CD4-positive, alpha-beta T cell treated with Interleukin-6 for 4 hours (primary cell): ENCODE measurements around the gene CLECL1.

Experiments used
- DNase-seq: peaks from one replicate; pipeline ENCODE4 v3.0.0-alpha.2; 2020; ENCODE audit warnings: mixed read lengths

CLECL1 gene

DNA sequence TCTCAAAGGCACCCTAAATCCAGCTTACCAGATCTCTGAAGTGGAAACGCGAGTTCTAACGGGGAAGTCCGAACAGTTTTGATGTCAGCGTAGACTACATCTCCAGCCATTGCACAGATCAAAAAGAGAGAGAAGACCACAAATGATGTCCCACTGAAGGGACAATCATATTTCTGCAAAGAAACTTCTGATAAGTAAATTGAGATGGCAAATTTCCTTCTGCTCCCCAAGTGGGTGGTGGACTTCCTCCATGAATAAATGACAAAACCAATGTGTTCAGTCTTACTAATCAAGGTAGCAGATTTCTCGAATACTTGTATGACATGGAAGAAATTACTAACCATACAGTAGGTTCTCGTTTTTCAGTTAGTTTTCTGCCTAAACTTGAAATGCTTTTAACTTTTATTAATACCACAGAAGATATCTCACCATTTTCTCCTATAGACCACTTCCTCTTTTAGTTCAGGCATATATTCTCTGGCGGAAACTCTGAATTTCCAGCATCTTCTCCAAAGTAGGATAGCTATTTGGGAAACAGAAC is at the start of gene CLECL1:
TSS of gene CLECL1 (minus strand) at position 177 of the 541 bp plus-strand sequence.
- DNase-seq = no peak

DNA sequence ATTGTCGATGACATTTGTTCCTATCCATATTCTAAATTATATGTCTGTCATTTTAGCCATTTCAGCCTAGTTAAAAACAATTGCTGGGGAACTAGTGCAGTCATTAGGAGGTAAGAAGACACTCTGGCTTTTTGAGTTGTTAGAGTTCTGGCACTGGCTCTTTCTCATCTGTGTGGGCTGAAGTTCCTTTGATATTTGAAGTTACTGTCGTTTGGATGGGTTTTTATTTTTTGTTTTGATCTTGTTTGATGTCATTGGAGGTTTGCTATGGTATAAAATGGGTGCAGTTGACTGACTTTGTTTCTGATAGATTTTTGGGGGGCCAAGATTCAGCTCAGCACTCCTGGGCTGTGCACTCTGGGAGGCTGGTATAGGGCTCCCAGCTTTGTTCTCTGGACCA is 48.5 kb upstream of the CLECL1 start:
- no peak for DNase-seq

DNA sequence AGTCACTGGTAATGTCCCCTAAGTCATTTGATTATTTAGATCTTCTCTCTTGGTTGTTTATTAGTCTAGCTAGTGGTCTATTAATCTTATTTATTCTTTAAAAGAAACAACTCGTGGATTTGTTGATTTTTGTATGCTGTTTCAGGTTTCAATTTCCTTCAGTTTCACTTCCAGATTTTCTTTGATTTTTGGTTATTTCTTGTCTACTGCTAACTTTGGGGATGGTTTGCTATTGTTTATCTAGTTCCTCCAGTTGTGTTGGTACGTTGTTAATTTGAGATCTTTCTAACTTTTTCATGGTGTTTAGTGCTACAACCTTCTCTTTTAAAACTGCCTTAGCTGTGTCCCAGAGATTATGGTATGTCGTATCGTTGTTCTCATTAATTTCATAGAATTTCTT is 46.3 kb upstream of the CLECL1 start:
- DNase-seq = no peak

GRCh38 chr12:9776781-9777180 is 43.9 kb upstream of the CLECL1 start:
- DNase-seq = peak; percentile 15

DNA sequence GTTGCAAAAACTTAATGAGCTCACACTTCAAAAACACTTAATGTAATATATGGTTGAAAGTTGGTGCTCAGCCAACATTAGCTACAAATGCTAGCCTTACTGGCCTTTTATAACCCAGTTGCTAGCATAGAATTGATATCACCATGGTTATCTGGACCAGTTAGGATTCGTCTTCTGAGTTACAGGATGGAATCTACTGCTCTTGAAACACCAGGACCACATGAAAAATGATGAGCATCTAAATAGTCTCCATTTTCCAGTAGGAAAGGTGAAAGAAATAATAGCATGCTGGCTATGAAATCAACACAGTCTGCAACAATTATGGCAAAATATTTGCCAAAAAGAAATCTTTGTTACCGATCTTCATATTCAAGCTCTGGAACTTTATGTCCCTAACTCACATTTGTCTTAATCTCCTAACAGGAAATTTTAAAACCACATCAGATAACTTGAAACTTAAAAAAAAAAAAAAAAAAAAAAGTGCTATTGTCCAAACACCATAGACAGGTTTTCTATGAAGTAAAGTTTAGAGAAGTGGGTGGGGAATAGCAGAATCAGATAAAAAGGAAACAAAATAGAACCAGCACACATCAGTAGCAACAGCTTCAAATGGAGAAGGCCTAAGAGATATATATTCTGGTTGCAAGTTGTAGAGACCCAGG is 40.5 kb upstream of the CLECL1 start:
- no peak for DNase-seq

DNA sequence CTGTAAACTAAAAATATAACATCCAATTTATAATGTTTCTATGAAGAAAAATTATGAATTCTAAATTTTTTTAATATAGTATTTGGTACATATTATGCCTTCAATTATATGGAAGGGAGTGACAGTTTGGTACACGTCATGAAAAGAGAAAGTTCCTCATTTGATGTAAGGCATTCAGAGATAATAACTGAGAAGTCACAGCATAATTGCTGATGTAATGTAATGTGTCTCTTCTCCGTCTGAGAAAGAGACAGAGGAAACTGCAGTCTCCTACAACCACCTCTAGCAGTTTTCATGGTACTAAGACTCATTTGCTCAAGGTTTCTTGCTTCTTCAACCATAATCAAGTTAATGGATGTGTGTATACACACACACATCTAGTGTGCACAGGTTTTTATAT is 30.1 kb upstream of the CLECL1 start:
- no peak for DNase-seq

GRCh38 chr12:9762369-9762768 is 29.5 kb upstream of the CLECL1 start:
- no peak for DNase-seq

DNA sequence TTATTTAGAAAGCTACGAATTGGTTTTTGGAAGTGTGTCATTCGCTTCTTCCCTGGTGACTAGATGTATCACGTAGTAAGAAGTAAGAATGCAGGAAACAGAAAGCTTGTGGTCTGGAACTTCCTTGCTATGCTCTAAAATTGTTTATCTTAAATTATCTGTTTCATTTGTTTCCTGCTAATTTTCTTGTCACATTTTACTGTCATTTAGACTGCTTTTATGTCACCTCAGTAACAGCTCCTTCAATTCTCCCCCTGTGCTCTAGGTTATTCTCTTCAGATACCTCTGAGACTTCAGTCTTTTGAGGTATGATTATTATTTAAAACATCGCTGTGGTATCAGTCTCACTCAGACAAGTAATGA is 28.5 kb upstream of the CLECL1 start:
- peak; percentile 28 for DNase-seq

DNA sequence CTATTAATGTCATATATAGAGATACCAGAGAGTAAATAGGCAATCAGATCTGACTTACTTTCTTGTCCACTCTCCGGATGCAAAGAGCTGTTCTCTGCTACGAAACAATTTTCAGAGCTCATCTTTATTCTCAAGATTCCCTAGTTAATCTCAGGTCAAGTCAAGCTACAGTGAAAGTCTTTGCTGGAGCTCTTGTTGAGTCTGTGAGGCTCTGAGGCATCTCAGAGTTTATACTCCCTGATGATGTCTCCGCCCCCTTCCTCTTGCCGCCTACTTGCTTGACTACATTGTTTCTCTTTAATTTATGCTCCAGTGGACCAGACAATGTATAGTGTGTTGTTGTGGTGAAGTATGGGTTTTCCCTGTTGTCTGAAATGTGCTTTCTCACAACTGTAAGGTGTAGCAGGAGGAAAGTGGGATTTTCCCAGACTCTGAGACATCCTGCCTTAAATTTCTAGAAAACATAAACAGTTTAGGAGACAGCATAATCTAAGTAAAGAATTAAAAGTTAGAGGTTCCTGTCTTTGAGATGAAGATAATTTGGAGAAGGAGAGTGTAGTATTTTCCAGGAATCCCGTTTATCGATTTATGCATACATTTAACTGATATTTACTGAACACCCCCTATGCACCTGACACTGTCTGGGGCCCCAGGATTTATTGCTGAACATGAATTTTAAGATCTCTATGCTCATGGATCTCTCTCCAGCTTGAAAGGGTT is 28.0 kb upstream of the CLECL1 start, which contains the start of gene CD69:
TSS of gene CD69 (minus strand) at position 203 of the 720 bp plus-strand sequence. CDS start at position 122, 81 bp downstream.
- DNase-seq = peak; percentile 81

DNA sequence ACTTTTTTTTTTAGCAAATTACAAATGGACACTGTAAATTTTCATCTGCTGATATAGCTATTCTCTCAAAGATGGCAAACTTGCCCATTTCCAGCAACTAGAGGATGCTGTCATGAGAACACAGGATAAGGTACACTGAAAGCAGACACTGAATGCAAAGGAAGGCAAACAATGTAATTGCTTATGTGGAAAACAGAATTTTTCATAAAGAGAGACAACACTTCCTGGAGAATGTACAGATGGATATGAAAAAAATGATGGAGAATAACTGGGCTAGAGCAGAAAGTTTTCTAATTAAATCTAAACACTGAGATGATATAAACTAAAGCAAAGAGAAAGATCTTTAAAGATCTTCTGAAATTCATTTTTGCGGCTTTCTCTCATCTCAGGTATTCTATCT is 27.2 kb upstream of the CLECL1 start:
- no peak for DNase-seq

DNA sequence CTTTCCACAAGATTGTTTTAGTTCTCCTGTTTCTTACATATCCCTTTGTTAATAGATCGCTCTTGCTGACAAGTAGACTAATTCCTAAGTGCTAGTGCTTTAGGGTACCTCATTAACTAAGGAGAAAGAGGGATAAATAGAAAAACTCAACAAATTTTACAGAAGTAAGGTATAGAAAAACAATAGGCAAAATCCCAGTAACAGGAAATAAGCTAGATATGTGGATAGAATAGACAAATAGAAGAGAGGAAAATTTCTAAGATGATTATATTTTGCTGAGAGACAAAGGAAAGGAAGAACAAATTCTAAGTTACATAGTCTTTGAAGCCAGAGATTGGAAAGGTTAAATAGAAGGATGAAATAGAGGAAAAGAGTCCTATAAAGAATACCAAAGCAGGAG is 26.8 kb upstream of the CLECL1 start:
- no peak for DNase-seq

- DNase-seq = no peak
Observed at GRCh38 chr12:9758119-9758518, 25.2 kb upstream of the CLECL1 start.

GRCh38 chr12:9757433-9758025 is 24.6 kb upstream of the CLECL1 start:
- no peak for DNase-seq

- no peak for DNase-seq
Observed at GRCh38 chr12:9756706-9757105, 23.8 kb upstream of the CLECL1 start.

GRCh38 chr12:9756170-9756569 is 23.3 kb upstream of the CLECL1 start:
- no peak for DNase-seq

DNA sequence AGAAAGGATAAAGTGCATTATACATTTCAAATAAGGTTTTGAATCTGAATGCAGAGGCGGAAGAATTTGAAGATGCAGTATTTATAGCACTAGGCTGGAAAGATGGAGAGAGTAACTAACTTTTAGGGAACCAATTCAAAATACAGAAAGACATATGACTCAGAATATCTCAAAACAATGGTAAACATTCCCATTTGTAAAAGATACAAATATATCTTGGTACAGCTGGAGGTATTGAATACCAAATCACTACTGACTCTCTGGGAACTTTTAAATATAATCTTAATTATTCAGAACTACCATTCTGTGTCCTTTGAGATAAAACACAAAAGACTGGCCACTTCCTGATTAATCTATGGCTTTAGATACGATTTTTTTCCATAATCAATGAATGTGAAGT is 22.7 kb upstream of the CLECL1 start:
- DNase-seq = no peak

DNA sequence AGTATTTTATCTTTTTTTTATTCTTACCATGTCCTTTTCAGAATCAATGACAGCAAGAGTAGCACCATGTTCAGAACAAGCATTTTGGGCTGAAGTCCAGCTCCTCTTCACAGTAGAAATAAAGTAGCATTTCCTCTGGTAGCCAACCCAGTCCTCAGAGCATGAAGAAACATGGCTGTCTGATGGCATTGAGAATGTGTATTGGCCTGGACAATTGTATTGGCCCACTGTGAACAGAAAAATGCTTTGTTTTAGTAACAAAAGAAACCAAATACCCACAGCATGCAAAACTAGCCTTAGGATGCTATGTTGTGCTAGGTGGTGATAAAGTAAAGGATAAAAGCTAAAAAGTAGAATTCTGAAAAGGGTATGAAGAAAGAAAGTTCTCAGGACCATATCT is 22.1 kb upstream of the CLECL1 start:
- no peak for DNase-seq

- DNase-seq = no peak
Observed at GRCh38 chr12:9754099-9754927, 21.4 kb upstream of the CLECL1 start.

DNA sequence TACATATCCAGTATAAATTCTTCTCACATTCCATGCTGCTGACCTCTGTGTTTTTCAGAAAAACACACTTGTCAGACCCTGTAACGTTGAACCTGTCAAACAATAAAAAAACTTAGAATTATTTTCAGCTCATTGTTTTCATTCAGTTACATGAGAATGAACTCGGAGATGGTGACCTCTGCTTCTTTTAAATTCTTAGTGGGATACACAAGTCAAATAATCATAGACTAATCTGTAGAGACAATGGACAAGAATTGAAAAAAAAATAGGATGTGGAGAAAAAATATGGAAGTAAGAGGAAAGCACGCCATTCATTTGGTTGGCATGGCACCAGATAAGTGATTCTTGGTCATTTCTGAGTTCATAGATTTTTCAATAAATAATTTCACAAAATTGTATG is 20.6 kb upstream of the CLECL1 start:
- no peak for DNase-seq

- DNase-seq = no peak
Observed at GRCh38 chr12:9753073-9753472, 20.2 kb upstream of the CLECL1 start.

DNA sequence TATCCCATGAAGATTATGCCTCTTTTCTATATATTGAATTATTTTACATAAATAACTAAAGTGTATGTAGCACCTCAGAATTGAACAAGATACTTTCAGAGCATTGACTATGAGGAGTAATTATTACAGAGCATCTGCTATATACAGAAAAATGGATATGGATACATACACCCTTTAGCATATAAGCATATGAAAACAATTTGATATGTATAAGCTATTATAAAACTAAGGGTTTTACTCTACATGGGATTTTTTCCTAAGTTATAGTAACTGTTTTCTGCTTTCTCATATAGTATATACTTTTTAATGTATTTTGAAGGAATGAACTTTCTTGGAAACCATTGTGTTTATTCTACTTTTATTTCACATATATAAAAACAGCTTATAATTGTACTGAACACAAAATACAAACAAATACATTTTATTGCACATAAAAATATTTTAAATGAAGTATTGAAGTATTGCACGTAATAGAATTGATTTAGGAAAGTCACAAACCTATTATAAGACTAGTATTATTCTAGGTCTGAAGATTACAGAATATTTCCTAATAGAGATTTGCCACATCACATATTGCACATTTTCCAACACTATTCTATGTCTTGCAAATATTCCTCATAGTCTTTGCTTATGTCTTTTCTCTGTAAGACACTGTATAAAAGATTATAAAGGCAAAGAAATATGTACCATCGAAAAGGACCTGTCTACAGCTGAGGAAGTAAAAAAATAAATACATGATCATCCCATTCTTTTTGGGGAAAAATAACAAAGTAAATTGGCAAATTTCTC is 19.4 kb upstream of the CLECL1 start:
- DNase-seq = no peak
